NT2/D1 (cell line): Measurements from ENCODE around the gene GNB1.

ENCODE experiments used
- DNase-seq: peaks from one replicate; pipeline ENCODE4 v3.0.0-alpha.2; 2011; ENCODE audit warnings: low read depth, low spot score
- H3K27me3 ChIP-seq: 2 replicates; pipeline ENCODE4 v1.6.0; 2011; ENCODE audit warnings: mild to moderate bottlenecking; ENCODE audit not compliant: insufficient read length, insufficient read depth
- H3K36me3 ChIP-seq: 2 replicates; pipeline ENCODE4 v1.6.1; 2011; ENCODE audit warnings: mild to moderate bottlenecking, low read length, mixed read lengths; ENCODE audit not compliant: insufficient read depth, insufficient read length
- H3K4me1 ChIP-seq: 2 replicates; pipeline ENCODE4 v1.5.1; 2011; ENCODE audit not compliant: insufficient read depth, insufficient read length
- H3K4me3 ChIP-seq: 2 replicates; pipeline ENCODE4 v1.5.1; 2011; ENCODE audit warnings: low read depth; ENCODE audit not compliant: insufficient read length
- H3K9ac ChIP-seq: 2 replicates; pipeline ENCODE4 v1.6.0; 2011; ENCODE audit warnings: low read depth; ENCODE audit not compliant: insufficient read length
- H3K9me3 ChIP-seq: 2 replicates; pipeline ENCODE4 v1.5.1; 2011; ENCODE audit warnings: mild to moderate bottlenecking, low read length; ENCODE audit not compliant: insufficient read depth
- SUZ12 ChIP-seq: IDR thresholded peaks from 2 replicates; pipeline ENCODE4 v1.6.1; 2011; ENCODE audit not compliant: insufficient read length, insufficient read depth; ENCODE audit errors: extremely low read depth
- YY1 ChIP-seq: IDR thresholded peaks from 2 replicates; pipeline ENCODE4 v1.6.1; 2011; ENCODE audit not compliant: insufficient read length, insufficient read depth
- ZNF274 ChIP-seq: IDR thresholded peaks from 2 replicates; pipeline ENCODE4 v1.6.1; 2011; ENCODE audit warnings: mild to moderate bottlenecking, low read depth, low read length

Gene GNB1

GRCh38 chr1:1788136-1788535 is 102.8 kb downstream of the GNB1 start:
- Histone ChIP-seq H3K36me3 (peaks cover 76% of the 10 kb centered on the region), H3K4me1 (peaks cover 2% of the 10 kb centered on the region), H3K9me3 (no peaks in the 10 kb centered on the region), H3K9ac (no peak overlapping the region), H3K27me3 (no peaks in the 10 kb centered on the region), H3K4me3 (no peak overlapping the region)
- DNase-seq = no peak
- TF ChIP-seq SUZ12 (no peak), ZNF274 (no peak), YY1 (no peak)

GRCh38 chr1:1786836-1787605 is 103.9 kb downstream of the GNB1 start:
- Histone ChIP-seq H3K9me3 (no peaks in the 10 kb centered on the region), H3K27me3 (no peaks in the 10 kb centered on the region), H3K36me3 (peaks cover 68% of the 10 kb centered on the region), H3K4me3 (no peak overlapping the region), H3K9ac (no peak overlapping the region), H3K4me1 (peaks cover 5% of the 10 kb centered on the region)
- TF ChIP-seq SUZ12 (no peak), ZNF274 (no peak), YY1 (no peak)
- no peak for DNase-seq

DNA sequence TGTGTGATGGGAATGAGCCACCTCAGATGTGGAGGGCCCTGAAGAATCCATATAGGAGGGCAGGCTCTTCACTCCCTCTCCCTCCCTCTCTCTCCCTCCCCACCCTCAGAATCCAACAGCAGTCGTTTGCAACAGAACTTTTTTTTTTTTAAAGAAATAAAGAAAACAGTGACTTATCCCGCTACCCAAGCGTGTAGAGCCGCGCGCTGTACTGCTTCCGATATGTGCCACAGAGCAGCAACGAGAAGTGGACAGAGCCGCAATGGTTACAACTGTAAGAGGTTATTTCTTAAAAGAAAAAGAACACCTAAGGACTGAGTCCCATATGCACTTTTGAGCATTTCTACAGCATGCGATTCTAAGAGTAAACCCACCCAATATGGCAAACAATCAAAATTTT is 105.2 kb downstream of the GNB1 start:
- Histone ChIP-seq H3K9me3 (no peaks in the 10 kb centered on the region), H3K27me3 (no peaks in the 10 kb centered on the region), H3K4me1 (peaks cover 15% of the 10 kb centered on the region), H3K36me3 (peaks cover 57% of the 10 kb centered on the region), H3K4me3 (no peak overlapping the region), H3K9ac (no peak overlapping the region)
- no peak for TF ChIP-seq ZNF274
- TF ChIP-seq YY1 = no peak
- no peak for TF ChIP-seq SUZ12
- no peak for DNase-seq

GRCh38 chr1:1784933-1785332 is 106.0 kb downstream of the GNB1 start:
- Histone ChIP-seq H3K36me3 (peaks cover 49% of the 10 kb centered on the region), H3K4me1 (peaks cover 21% of the 10 kb centered on the region), H3K9ac (no peak overlapping the region), H3K27me3 (no peaks in the 10 kb centered on the region), H3K4me3 (no peak overlapping the region), H3K9me3 (no peaks in the 10 kb centered on the region)
- no peak for DNase-seq
- TF ChIP-seq ZNF274 = no peak
- no peak for TF ChIP-seq SUZ12
- no peak for TF ChIP-seq YY1

- Histone ChIP-seq H3K4me3 (no peak overlapping the region), H3K36me3 (peaks cover 36% of the 10 kb centered on the region), H3K9ac (no peak overlapping the region), H3K27me3 (no peaks in the 10 kb centered on the region), H3K4me1 (peaks cover 21% of the 10 kb centered on the region), H3K9me3 (no peaks in the 10 kb centered on the region)
- no peak for DNase-seq
- TF ChIP-seq ZNF274 = no peak
Measured at GRCh38 chr1:1783320-1783719, 107.6 kb downstream of the GNB1 start.

GRCh38 chr1:1782399-1783221 is 108.3 kb downstream of the GNB1 start:
- H3K4me3 ChIP-seq = no peak overlapping the region
- H3K4me1 ChIP-seq = peaks cover 21% of the 10 kb centered on the region
- DNase-seq = no peak
- H3K9ac ChIP-seq = peak overlapping the region; percentile 8
- H3K27me3 ChIP-seq = no peaks in the 10 kb centered on the region
- no peaks in the 10 kb centered on the region for H3K9me3 ChIP-seq
- TF ChIP-seq SUZ12 = no peak
- TF ChIP-seq YY1 = no peak
- H3K36me3 ChIP-seq = peaks cover 29% of the 10 kb centered on the region

DNA sequence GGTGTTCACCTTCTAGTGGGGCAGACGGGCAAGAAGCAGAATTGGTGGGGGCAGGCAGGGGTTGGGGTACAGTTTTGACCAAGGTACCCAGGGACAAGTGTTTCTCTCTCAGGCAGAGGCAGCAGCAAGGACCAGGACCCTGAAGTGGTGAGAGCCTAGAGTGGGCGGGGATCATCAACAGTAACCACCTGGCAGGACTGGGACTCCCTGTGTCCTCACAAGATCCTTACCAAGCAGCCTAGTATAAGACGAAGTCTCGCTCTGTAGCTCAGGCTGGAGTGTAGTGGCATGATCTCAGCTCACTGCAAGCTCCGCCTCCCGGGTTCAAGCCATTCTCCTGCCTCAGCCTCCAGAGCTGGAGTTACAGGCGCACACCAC is 109.4 kb downstream of the GNB1 start:
- no peak for DNase-seq
- Histone ChIP-seq H3K4me3 (no peak overlapping the region), H3K9ac (no peak overlapping the region), H3K9me3 (no peaks in the 10 kb centered on the region), H3K36me3 (peaks cover 21% of the 10 kb centered on the region), H3K4me1 (peaks cover 24% of the 10 kb centered on the region), H3K27me3 (no peaks in the 10 kb centered on the region)
- no peak for TF ChIP-seq YY1
- TF ChIP-seq ZNF274 = no peak
- TF ChIP-seq SUZ12 = no peak
